Parathyroid adenoma (tissue), 2 donors: ENCODE measurements around the gene RAD50.

ENCODE experiments used
- H2AFZ ChIP-seq: fragments of 300-600 bp; sonication (generic); one replicate; pipeline ENCODE4 v1.7.0; 2017; ENCODE audit warnings: antibody characterized with exemption, mild to moderate bottlenecking
- H3K27ac ChIP-seq: fragments of 300-600 bp; sonication (generic); one replicate; pipeline ENCODE4 v1.7.0; 2017
- H3K27me3 ChIP-seq: fragments of 300-600 bp; sonication (generic); one replicate; pipeline ENCODE4 v1.7.0; 2017; ENCODE audit warnings: low read length; ENCODE audit not compliant: control insufficient read depth, insufficient read depth
- H3K36me3 ChIP-seq: fragments of 300-600 bp; sonication (generic); one replicate; pipeline ENCODE4 v1.7.0; 2017; ENCODE audit warnings: low read length; ENCODE audit not compliant: control insufficient read depth, insufficient read depth
- H3K4me1 ChIP-seq: fragments of 300-600 bp; sonication (generic); one replicate; pipeline ENCODE4 v1.7.0; 2017; ENCODE audit warnings: control low read depth
- H3K4me2 ChIP-seq: fragments of 300-600 bp; sonication (generic); one replicate; pipeline ENCODE4 v1.7.0; 2017; ENCODE audit warnings: low read length
- H3K4me3 ChIP-seq: fragments of 300-600 bp; sonication (generic); one replicate; pipeline ENCODE4 v1.7.0; 2017; ENCODE audit warnings: low read depth, low read length
- H3K79me2 ChIP-seq: fragments of 300-600 bp; sonication (generic); one replicate; pipeline ENCODE4 v1.7.0; 2017; ENCODE audit warnings: control low read depth
- H3K9ac ChIP-seq: fragments of 300-600 bp; sonication (generic); one replicate; pipeline ENCODE4 v1.7.0; 2017; ENCODE audit warnings: mild to moderate bottlenecking
- H3K9me3 ChIP-seq: fragments of 300-600 bp; sonication (generic); one replicate; pipeline ENCODE4 v1.7.0; 2017; ENCODE audit warnings: low read length; ENCODE audit not compliant: control insufficient read depth
- CTCF ChIP-seq: fragments of 300-600 bp; sonication (generic); IDR thresholded peaks from one replicate; pipeline ENCODE4 v1.7.0; 2017; ENCODE audit warnings: antibody characterized with exemption, mild to moderate bottlenecking
- donor health status: primary hyperparathyroidism.

RAD50 gene

GRCh38 chr5:132608107-132608506 is 51.3 kb downstream of the RAD50 start:
- no peak overlapping the region for H2AFZ ChIP-seq
- H3K9me3 ChIP-seq: no peaks in the 10 kb centered on the region
- H3K27me3 ChIP-seq: no peaks in the 10 kb centered on the region
- H3K79me2 ChIP-seq: no peaks in the 10 kb centered on the region
- no peak overlapping the region for H3K9ac ChIP-seq
- H3K4me2 ChIP-seq: no peak overlapping the region
- H3K27ac ChIP-seq: no peak overlapping the region
- no peaks in the 10 kb centered on the region for H3K4me1 ChIP-seq
- no peak overlapping the region for H3K4me3 ChIP-seq
- no peak for TF ChIP-seq CTCF
- no peaks in the 10 kb centered on the region for H3K36me3 ChIP-seq

GRCh38 chr5:132611965-132612364 is 55.2 kb downstream of the RAD50 start:
- Histone ChIP-seq H3K4me2 (no peak overlapping the region), H3K79me2 (no peaks in the 10 kb centered on the region), H3K27ac (no peak overlapping the region), H2AFZ (no peak overlapping the region), H3K27me3 (no peaks in the 10 kb centered on the region), H3K9ac (no peak overlapping the region), H3K4me3 (no peak overlapping the region), H3K9me3 (no peaks in the 10 kb centered on the region), H3K4me1 (no peaks in the 10 kb centered on the region), H3K36me3 (no peaks in the 10 kb centered on the region)
- no peak for TF ChIP-seq CTCF

GRCh38 chr5:132612846-132613245 is 56.1 kb downstream of the RAD50 start:
- Histone ChIP-seq H3K4me3 (no peak overlapping the region), H3K9me3 (no peaks in the 10 kb centered on the region), H3K36me3 (no peaks in the 10 kb centered on the region), H3K4me2 (no peak overlapping the region), H3K9ac (no peak overlapping the region), H2AFZ (no peak overlapping the region), H3K27ac (no peak overlapping the region), H3K4me1 (no peaks in the 10 kb centered on the region), H3K79me2 (no peaks in the 10 kb centered on the region), H3K27me3 (no peaks in the 10 kb centered on the region)
- no peak for TF ChIP-seq CTCF

- H3K4me2 ChIP-seq: no peak overlapping the region
- TF ChIP-seq CTCF: no peak
- no peaks in the 10 kb centered on the region for H3K27me3 ChIP-seq
- H3K27ac ChIP-seq: no peak overlapping the region
- no peak overlapping the region for H2AFZ ChIP-seq
- no peaks in the 10 kb centered on the region for H3K4me1 ChIP-seq
- H3K9ac ChIP-seq: no peak overlapping the region
- no peaks in the 10 kb centered on the region for H3K9me3 ChIP-seq
- H3K79me2 ChIP-seq: no peaks in the 10 kb centered on the region
- no peaks in the 10 kb centered on the region for H3K36me3 ChIP-seq
- no peak overlapping the region for H3K4me3 ChIP-seq
These were observed 64.9 kb downstream of the RAD50 start for GRCh38 chr5:132621699-132622098.

GRCh38 chr5:132622608-132623007 is 65.8 kb downstream of the RAD50 start:
- Histone ChIP-seq H3K27ac (no peak overlapping the region), H3K4me2 (no peak overlapping the region), H3K27me3 (no peaks in the 10 kb centered on the region), H3K36me3 (no peaks in the 10 kb centered on the region), H3K9me3 (no peaks in the 10 kb centered on the region), H3K4me3 (no peak overlapping the region), H3K4me1 (no peaks in the 10 kb centered on the region), H2AFZ (no peak overlapping the region), H3K9ac (no peak overlapping the region), H3K79me2 (no peaks in the 10 kb centered on the region)
- no peak for TF ChIP-seq CTCF
